ENCODE data around the gene DARS1.

Gene DARS1

DNA sequence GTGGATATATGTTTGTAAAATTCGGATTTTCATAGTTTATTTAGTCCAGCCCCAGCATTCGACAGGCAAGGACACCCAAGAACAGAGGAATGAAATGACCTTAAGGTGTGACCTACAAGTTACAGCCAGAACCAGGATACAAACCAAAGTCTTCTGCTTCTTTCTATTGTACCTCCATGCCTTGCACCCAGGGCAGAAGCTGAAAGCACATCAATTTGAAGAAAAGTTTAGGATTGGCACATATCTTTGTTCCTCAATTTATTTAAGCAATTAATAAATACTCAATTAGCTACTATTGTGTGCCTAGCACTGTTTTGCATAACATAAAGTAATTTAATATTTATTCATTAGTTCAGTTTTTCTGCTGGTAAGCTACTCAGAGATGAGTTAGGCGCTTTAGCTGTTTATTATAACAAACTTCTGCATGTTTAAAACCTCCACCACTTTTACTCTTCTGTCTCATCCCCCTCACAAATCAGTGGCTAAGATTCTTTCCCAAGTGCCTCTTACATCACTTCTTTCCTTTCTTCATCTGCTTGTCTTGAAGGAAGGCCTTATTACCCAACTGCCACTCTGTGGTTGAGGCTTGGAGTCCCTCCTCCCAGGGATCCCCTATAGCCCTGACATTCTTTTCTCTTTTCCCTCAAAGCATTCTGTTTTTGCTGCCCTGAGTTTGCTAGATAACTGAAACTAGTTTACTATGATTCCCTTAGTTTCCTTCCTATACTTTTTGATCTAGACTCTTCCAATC, 37.1 kb upstream of the DARS1 start:
- TF ChIP-seq, protein P1, sequence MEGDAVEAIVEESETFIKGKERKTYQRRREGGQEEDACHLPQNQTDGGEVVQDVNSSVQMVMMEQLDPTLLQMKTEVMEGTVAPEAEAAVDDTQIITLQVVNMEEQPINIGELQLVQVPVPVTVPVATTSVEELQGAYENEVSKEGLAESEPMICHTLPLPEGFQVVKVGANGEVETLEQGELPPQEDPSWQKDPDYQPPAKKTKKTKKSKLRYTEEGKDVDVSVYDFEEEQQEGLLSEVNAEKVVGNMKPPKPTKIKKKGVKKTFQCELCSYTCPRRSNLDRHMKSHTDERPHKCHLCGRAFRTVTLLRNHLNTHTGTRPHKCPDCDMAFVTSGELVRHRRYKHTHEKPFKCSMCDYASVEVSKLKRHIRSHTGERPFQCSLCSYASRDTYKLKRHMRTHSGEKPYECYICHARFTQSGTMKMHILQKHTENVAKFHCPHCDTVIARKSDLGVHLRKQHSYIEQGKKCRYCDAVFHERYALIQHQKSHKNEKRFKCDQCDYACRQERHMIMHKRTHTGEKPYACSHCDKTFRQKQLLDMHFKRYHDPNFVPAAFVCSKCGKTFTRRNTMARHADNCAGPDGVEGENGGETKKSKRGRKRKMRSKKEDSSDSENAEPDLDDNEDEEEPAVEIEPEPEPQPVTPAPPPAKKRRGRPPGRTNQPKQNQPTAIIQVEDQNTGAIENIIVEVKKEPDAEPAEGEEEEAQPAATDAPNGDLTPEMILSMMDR (IDR thresholded peaks at IDR 0.05; ENCODE audit: insufficient read depth, missing control alignments): no peak
- FAIRE-seq (no peak), DNase-seq (ENCODE audit: insufficient read length, low spot score) (no peak)

DNA sequence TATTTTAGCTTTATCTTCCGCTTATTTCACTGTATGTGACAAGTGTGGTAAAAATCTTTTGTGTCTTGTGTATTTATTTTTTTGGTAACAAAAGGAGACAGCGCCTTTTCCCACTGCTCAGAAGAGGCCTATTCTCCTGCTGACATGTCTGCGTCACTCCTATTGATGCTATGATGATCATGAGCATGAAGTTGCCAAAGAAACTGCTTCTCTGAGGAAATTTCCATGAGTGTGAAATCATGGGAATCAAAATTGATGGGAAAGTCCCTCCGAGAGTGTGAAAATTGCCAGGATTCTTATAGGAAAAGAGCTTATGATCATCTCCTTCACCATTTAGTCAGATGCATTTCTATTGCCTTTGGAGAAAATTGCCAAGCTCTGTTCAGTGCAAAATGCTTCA, 36.5 kb upstream of the DARS1 start:
- no peak for FAIRE-seq
- no peak for DNase-seq (ENCODE audit: insufficient read length, low spot score)
- TF ChIP-seq, protein P1 (IDR thresholded peaks at IDR 0.05; ENCODE audit: insufficient read depth, missing control alignments): no peak

DNA sequence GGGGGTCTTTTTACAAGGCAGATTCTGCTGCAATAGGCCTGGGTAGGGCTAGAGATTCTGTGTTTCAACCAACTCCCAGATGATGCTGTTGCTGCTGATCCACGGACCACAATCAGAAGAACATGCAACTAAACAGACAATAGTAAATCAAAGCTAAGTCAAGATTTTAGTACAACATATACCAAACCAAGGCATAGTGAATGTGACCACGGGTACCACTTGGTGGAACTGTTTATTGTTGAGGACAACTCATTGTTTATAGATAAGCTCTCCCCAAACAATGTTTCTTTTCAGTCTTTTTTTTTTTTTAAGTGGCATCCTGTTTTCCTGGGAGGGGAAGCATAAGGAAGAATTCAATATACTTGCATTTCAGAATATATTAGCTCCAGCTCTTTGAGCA, 36.0 kb upstream of the DARS1 start:
- DNase-seq (ENCODE audit: insufficient read length, low spot score) (no peak), FAIRE-seq (no peak)
- TF ChIP-seq, protein P1 (IDR thresholded peaks at IDR 0.05; ENCODE audit: insufficient read depth, missing control alignments): no peak

DNA sequence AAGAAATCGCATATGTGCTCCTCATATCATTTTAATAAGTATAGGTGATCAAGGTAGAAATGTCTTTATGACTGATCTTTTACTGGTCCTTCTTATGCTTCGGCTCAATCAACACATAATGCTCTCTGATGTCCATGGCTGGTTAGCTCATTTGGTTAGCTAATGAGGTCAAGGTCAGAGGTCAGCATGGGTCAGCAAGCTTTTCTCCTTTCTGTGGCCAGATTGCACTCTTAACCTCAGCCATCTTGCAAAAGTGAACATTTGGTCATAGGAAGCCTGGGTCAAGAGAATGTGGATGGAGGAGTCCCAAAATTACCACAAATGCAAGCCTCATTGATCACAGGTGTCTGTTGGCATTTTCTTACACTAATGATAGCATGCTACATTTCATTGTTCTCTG, 35.4 kb upstream of the DARS1 start:
- FAIRE-seq (peak; percentile 32), DNase-seq (ENCODE audit: insufficient read length, low spot score) (no peak)
- TF ChIP-seq, protein P1 (IDR thresholded peaks at IDR 0.05; ENCODE audit: insufficient read depth, missing control alignments): no peak

DNA sequence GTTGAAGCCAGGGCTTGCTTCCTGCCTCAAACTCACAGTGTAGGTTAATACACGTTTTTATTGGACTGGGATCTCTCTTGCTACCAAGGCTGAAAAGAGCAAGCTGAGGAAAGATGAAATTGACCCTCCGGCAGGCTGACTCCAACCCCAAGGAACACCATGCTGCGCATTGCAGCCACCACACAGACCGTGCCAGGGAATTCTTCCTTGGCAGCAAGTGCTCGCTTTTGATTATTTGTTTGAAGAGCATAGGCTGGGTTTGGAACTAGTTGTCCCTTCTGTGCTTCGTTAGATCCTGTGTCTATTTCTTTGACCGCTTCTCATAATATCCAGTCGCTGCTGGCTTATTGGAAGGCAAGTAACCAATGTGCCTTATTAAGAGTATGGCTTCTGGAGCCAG, 34.4 kb upstream of the DARS1 start:
- no peak for FAIRE-seq
- DNase-seq (ENCODE audit: insufficient read length, low spot score): no peak
- TF ChIP-seq, protein P1 (IDR thresholded peaks at IDR 0.05; ENCODE audit: insufficient read depth, missing control alignments): no peak

DNA sequence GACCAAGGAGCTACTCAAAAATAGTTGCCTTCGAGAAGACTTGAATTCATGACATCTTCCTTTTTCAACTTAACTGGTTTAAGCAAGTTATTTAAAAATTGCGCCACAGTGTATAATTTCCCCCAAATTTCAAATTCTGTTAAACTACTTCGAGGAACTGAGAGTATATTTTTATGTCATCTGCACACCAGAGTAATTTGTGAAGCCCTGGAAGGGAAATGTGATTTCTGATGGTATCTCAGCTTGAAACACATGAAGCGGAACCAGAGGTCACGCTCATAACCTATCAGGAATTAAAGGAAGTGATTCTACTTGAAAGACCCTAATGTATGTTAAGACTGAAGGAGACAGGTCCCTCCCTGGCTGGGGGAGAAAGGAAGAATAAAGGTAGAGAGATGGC, 33.9 kb upstream of the DARS1 start:
- FAIRE-seq (no peak), DNase-seq (ENCODE audit: insufficient read length, low spot score) (no peak)
- TF ChIP-seq, protein P1 (IDR thresholded peaks at IDR 0.05; ENCODE audit: insufficient read depth, missing control alignments): no peak

DNA sequence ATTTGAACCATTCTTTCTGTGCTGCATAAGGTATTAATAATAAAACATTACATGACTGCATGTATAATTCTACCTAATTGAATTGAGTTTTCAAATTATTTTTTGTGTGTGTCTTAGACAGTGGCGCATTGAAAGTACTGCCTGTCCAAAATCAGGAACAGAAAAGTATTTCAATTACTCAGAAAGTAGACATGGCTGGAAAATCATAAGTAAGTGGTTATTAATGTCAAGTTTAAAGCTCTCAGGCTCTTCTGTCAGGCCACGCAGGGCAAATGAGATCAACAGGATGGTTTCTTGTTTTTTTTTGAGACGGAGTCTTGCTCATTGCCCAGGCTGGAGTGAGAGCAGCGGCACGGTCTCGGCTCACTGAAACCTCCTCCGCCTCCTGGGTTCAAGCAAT, 32.4 kb upstream of the DARS1 start:
- DNase-seq (ENCODE audit: insufficient read length, low spot score): no peak
- TF ChIP-seq, protein P1 (IDR thresholded peaks at IDR 0.05; ENCODE audit: insufficient read depth, missing control alignments): no peak
- no peak for FAIRE-seq
